A549 treated with CpdA at 1 μM for 4 hours (cell line): ENCODE measurements around the gene VPS37B. TPM values are rescaled to one million over a fixed set of nuclear protein-coding genes. Genes with fewer than 3 reads are reported as not detected.

Source experiments
- total RNA-seq: library from RNA; stranded (reverse); fragments of 200-300 nt; extraction: Qiagen RNA extraction; gene quantifications from 5 replicates; pipeline ENCODE4 v1.2.3, GENCODE V29; 2022; ENCODE audit warnings: low read depth

The VPS37B gene, protein sequence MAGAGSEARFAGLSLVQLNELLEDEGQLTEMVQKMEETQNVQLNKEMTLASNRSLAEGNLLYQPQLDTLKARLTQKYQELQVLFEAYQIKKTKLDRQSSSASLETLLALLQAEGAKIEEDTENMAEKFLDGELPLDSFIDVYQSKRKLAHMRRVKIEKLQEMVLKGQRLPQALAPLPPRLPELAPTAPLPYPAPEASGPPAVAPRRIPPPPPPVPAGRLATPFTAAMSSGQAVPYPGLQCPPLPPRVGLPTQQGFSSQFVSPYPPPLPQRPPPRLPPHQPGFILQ
- 30.6 to 36.3 TPM (median 33.7 TPM) in 5 replicates for total RNA-seq

DNA sequence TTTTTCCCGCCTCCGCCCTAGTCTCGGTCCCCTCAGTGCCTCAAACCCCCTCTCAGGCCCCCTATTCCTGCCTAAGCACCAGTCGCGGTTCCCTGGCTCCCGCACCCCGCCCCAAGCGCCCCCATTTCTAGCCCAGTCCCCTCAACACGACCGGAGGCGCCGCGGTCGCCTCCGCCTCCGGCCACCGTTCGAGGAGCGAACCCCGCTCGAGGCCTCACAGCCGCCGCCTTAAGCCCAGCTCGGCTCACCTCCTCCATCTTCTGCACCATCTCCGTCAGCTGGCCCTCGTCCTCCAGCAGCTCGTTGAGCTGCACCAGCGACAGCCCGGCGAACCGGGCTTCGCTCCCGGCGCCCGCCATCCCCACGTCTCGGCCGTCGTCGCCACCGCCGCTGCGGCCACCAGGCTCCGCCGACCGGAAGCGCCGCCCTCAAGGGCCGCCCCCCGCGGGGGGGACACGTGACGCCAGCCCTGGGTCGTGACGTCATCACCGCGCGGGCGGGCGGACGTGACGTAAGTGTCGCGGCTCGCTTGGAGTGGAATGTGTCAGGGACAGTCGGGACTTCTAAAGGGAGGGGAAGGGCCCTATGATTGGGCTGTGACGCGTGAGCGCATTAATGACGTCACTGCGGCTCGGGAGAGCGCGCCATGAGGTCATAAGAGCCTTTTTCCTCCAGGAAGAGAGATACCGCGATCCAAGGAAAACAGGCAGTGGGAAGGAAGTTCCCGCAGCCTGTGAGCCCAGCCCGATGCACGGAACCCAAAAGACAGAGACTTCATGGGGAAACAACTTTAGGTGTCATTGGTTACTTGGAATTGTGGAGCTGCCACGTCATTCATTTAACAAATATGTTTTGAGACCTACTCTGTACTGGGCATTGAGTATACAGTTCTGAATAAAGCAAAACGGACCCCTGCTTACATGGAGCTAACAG, at the start of gene VPS37B:
TSS of gene VPS37B (minus strand) at position 421 of the 933 bp plus-strand sequence. CDS start at position 359, 62 bp downstream.

DNA sequence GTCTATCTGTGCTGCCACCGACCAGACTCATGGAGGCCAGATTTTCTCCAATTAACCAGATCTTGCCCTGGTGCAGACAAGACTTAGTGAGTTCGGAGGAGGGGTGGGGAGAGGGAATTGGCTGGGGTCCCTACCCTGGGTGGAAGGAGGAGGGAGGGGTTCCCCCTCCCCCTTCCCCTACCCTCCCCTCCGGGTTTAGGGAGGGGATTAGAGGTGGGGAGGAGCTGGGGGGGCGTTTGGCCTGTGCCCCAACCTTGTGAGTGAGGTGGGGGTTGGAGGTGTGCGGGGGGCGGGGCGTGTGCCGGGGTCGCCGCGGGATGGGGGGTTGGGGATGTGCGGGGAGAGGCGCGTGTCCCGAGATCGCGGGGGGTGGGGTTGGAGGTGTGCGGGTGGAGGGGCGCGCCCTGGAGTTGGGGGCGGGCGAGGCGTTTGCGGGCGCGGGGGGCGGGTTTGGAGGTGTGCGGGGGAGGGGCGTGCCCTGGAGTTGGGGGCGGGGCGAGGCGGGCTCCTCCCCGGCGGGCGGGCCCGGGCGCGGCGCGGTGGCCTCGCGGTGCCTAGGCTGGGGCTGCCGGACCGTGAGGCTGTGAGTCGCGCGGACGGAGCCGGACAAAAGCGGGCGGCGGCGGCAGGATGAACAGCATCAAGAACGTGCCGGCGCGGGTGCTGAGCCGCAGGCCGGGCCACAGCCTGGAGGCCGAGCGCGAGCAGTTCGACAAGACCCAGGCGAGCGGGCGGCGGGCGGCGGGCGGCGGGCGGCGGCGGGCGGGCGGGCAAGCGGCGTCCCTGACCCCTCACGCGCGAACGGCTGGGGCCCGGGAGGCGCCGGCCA, 60.8 kb downstream of the VPS37B start, which contains the start of gene HIP1R:
TSS of gene HIP1R (plus strand) at position 537 of the 829 bp plus-strand sequence. CDS start at position 631, 94 bp downstream.

Other genes starting within 250 kb of the VPS37B start
- 0.26 to 0.78 TPM (median 0.30 TPM) in 5 replicates for gene HCAR2, start 192.8 kb downstream of the VPS37B start, total RNA-seq
- gene HCAR3, start 179.3 kb downstream of the VPS37B start, total RNA-seq, result 0.22 to 0.47 TPM (median 0.30 TPM) in 4 of 5 replicates, not detected in the other
- 0.02 to 0.05 TPM (median 0.03 TPM) in 4 of 5 replicates, not detected in the other for gene HCAR1, start 165.3 kb downstream of the VPS37B start, total RNA-seq
- 57.1 to 71.4 TPM (median 60.7 TPM) in 5 replicates for gene DENR, start 143.3 kb downstream of the VPS37B start, total RNA-seq
- 0.04 to 0.09 TPM (median 0.06 TPM) in 4 of 5 replicates, not detected in the other for gene CCDC62, start 121.6 kb downstream of the VPS37B start, total RNA-seq
- 11.0 to 13.0 TPM (median 11.3 TPM) in 5 replicates for gene HIP1R, start 60.7 kb downstream of the VPS37B start, total RNA-seq
- gene ABCB9, start 70.3 kb upstream of the VPS37B start, total RNA-seq, result 6.8 to 9.3 TPM (median 8.8 TPM) in 5 replicates
- gene OGFOD2, start 79.1 kb upstream of the VPS37B start, total RNA-seq, result 12.8 to 17.7 TPM (median 16.8 TPM) in 5 replicates
- 207 to 248 TPM (median 247 TPM) in 5 replicates for gene ARL6IP4, start 84.6 kb upstream of the VPS37B start, total RNA-seq